ENCODE measurements around the gene TRRAP.

Gene TRRAP

GRCh38 chr7:99008921-99009530 lies 130.7 kb downstream of the TRRAP start:
- DNase-seq: no peak

- DNase-seq: no peak
These were observed 131.9 kb downstream of the TRRAP start for GRCh38 chr7:99010281-99010680.

- DNase-seq: no peak
These were observed 133.0 kb downstream of the TRRAP start for GRCh38 chr7:99011341-99011705.

- no peak for DNase-seq
These were observed 133.5 kb downstream of the TRRAP start for GRCh38 chr7:99011706-99012404.

- no peak for DNase-seq
These were observed 134.4 kb downstream of the TRRAP start for GRCh38 chr7:99012722-99013121.

- no peak for DNase-seq
These were observed 135.2 kb downstream of the TRRAP start for GRCh38 chr7:99013266-99014112.

GRCh38 chr7:99014113-99014985 lies 136.0 kb downstream of the TRRAP start:
- DNase-seq: no peak

GRCh38 chr7:99016196-99016595 lies 137.9 kb downstream of the TRRAP start:
- no peak for DNase-seq

GRCh38 chr7:99019523-99020412 lies 141.4 kb downstream of the TRRAP start:
- no peak for DNase-seq

- no peak for DNase-seq
These were observed 142.0 kb downstream of the TRRAP start for GRCh38 chr7:99020413-99020715.

GRCh38 chr7:99021941-99022560 lies 143.7 kb downstream of the TRRAP start:
- no peak for DNase-seq

GRCh38 chr7:99024066-99024465 lies 145.7 kb downstream of the TRRAP start:
- DNase-seq: no peak

GRCh38 chr7:99027241-99027640 lies 148.9 kb downstream of the TRRAP start:
- DNase-seq: no peak

GRCh38 chr7:99027841-99028240 lies 149.5 kb downstream of the TRRAP start:
- no peak for DNase-seq

GRCh38 chr7:99028261-99028973 lies 150.1 kb downstream of the TRRAP start:
- DNase-seq: no peak

- no peak for DNase-seq
These were observed 151.4 kb downstream of the TRRAP start for GRCh38 chr7:99029466-99030435.

- no peak for DNase-seq
These were observed 152.1 kb downstream of the TRRAP start for GRCh38 chr7:99030457-99030856.

GRCh38 chr7:99030951-99031350 lies 152.6 kb downstream of the TRRAP start:
- no peak for DNase-seq

GRCh38 chr7:99031496-99031895 lies 153.2 kb downstream of the TRRAP start:
- no peak for DNase-seq

GRCh38 chr7:99032928-99033327 lies 154.6 kb downstream of the TRRAP start:
- DNase-seq: no peak
